HG02885 (cell line): ENCODE measurements around the gene RPL27A.
A peak's percentile ranks its signal among the peaks of the same experiment; 100 is the strongest.

Experiments used
- ATAC-seq: cut with Tn5 transposase; IDR thresholded peaks from one replicate; pipeline ENCODE4 v1.9.1; 2021; ENCODE audit warnings: mild to moderate bottlenecking; ENCODE audit not compliant: unreplicated experiment, poor library complexity

RPL27A gene

GRCh38 chr11:8671651-8672062, 10.9 kb upstream of the RPL27A start:
- no peak for ATAC-seq

GRCh38 chr11:8672346-8672745, 10.2 kb upstream of the RPL27A start:
- ATAC-seq: no peak

- ATAC-seq: no peak
Observed at GRCh38 chr11:8674859-8675258, 7.7 kb upstream of the RPL27A start.

- no peak for ATAC-seq
Observed at GRCh38 chr11:8676458-8676857, 6.1 kb upstream of the RPL27A start.

- ATAC-seq: no peak
Observed at GRCh38 chr11:8679006-8679405, 3.6 kb upstream of the RPL27A start.

GRCh38 chr11:8681837-8682302, 722 bp upstream of the RPL27A start:
- ATAC-seq: no peak

GRCh38 chr11:8683115-8683807, 669 bp downstream of the RPL27A start:
- ATAC-seq: no peak

GRCh38 chr11:8684600-8685290, 2.2 kb downstream of the RPL27A start:
- no peak for ATAC-seq

- no peak for ATAC-seq
Observed at GRCh38 chr11:8685306-8685705, 2.7 kb downstream of the RPL27A start.

GRCh38 chr11:8685820-8686219, 3.2 kb downstream of the RPL27A start:
- no peak for ATAC-seq

GRCh38 chr11:8686325-8686724, 3.7 kb downstream of the RPL27A start:
- ATAC-seq: no peak

- peak; percentile 91 for ATAC-seq
Observed at GRCh38 chr11:8688414-8689362, 6.1 kb downstream of the RPL27A start.

- ATAC-seq: no peak
Observed at GRCh38 chr11:8689726-8690255, 7.2 kb downstream of the RPL27A start.

- no peak for ATAC-seq
Observed at GRCh38 chr11:8690374-8691342, 8.1 kb downstream of the RPL27A start.

- ATAC-seq: no peak
Observed at GRCh38 chr11:8691601-8692000, 9.0 kb downstream of the RPL27A start.

GRCh38 chr11:8692417-8692816, 9.8 kb downstream of the RPL27A start:
- no peak for ATAC-seq

GRCh38 chr11:8693010-8693551, 10.5 kb downstream of the RPL27A start:
- no peak for ATAC-seq

GRCh38 chr11:8693555-8693954, 11.0 kb downstream of the RPL27A start:
- ATAC-seq: no peak

- no peak for ATAC-seq
Observed at GRCh38 chr11:8694137-8694536, 11.5 kb downstream of the RPL27A start.
